A204.1 (cell line): ENCODE data around the gene KRT39.
"Not testable (repeated sequence)": the region's sequence is repeated elsewhere in the genome, so short reads cannot be mapped to it uniquely, and the experiment has no call there.

Experiments used
- FAIRE-seq: peaks from 2 replicates; lab custom pipeline; 2012; peaks lifted over from hg19 to GRCh38; lab: Jason Lieb, UNC

The KRT39 gene

GRCh38 chr17:40937384-40937819 is 29.3 kb downstream of the KRT39 start, which contains the start of gene KRT23:
KRT23 (minus strand) TSS chr17:40937646; CDS start chr17:40936603, 1,043 bp downstream.
- no peak for FAIRE-seq

DNA sequence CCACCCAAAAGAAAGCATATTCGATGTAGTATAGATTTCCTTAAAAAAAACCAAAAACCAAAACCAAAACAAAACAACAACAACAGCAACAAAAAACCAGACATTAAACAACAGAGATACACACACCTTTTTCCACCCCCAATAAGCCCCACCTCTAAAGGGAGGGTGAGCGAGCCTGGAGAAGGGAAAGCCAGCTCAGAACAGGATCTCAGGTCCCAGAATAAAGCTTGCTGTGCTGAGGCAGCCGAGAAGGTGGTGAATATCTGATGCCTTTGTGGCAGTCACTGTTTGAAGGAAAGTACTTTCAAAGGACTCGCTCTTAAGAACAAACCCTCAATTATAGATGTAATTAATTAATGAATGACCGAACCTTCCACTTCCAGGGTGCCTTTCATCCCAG is 29.8 kb downstream of the KRT39 start:
- no peak for FAIRE-seq

GRCh38 chr17:40936437-40936971 is 30.2 kb downstream of the KRT39 start:
- no peak for FAIRE-seq

GRCh38 chr17:40935624-40936023 is 31.1 kb downstream of the KRT39 start:
- FAIRE-seq, result no peak

GRCh38 chr17:40932608-40933007 is 34.1 kb downstream of the KRT39 start:
- no peak for FAIRE-seq

DNA sequence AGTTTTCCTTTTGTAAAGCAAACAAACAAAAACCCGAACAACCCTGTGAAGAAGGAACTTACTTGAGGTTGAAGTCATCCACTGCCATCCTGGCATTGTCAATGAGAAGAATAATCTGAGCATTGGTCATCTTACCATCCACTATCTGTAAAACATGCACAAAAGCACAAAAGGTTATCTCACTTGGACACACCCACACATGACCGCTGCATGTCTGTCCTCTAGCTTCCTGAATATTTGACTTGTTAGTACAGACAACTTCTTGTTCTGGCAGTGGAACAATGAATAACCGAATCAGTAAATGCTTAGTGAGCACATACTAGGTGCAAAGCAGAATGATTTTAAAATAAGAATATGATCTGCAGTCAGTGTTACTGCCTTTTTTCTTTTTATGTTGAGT is 35.4 kb downstream of the KRT39 start:
- no peak for FAIRE-seq

DNA sequence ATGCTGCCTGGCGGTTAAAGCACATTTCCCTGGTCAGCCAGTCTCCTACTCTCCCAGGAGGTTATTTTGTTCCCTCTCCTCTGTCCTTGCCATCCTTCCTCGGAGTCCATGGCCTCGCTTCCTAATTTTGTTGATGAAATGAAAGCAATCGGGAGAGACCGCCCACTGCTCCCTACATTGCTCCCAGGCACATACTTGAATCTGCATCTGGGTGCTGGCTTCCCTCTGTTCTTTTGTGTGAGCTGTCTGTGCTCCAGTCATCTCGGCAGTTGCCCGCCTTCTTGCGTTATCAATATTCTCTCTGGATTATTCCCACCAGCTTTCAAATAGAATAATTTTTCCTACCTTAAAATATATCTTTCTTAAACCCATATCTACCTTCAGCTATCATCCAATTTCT is 40.4 kb downstream of the KRT39 start:
- FAIRE-seq, result no peak

DNA sequence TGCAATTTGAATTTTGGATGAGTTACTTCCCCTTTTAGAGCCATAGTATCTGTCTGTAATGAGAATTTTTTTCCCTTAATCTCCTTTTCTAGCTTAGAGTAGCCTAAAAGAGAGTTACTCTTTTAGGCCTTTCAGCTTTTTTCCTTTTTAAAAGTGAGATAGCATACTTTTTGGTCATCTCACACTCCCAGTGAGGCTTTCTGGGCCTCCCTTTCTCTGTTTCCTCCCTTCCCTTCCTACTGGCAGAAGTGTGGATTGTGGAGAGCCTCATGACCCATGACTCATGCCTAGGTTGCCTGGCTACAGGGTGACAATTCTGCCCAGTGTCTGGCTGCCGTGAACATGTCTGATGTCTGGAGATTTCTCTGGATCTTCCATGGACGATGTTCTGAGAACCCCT is 44.5 kb downstream of the KRT39 start:
- no peak for FAIRE-seq

DNA sequence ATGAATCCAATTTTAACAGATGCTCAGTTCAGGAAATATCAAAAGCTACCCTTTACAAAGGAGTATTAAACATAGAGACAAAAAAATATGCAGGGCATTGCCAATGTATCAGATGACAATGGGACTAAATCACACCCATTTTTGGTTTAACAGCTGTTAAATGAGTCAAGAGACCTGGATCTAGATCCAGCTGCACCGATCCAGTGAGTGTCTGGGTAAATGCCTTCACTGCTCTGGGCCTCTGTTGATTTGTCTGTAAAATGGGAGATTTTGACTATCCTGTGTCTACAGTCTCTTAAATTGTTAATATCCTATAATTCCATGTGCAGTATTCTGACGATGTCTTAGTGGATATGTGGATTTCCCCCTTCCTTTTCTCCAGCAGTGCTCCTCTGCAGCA is 45.7 kb downstream of the KRT39 start:
- FAIRE-seq, result no peak

DNA sequence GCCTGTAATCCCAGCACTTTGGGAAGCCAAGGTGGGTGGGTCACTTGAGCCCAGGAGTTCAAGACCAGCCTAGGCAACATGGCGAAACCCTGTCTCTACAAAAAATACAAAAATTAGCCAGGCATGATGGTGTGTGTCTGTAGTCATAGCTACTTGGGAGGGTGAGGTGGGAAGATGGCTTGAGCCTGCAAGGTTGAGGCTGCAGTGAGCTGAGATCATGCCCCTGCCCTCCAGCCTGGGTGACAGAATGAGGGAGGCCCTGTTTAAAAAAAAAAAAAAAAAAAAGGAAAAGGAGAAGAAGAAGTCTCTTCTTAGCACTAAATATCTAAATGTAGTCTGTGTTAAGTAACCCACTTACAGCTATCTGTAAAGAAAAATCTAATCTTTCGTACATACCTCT is 49.6 kb downstream of the KRT39 start:
- not testable (repeated sequence) for FAIRE-seq

GRCh38 chr17:40916366-40916765 is 50.4 kb downstream of the KRT39 start:
- no peak for FAIRE-seq

DNA sequence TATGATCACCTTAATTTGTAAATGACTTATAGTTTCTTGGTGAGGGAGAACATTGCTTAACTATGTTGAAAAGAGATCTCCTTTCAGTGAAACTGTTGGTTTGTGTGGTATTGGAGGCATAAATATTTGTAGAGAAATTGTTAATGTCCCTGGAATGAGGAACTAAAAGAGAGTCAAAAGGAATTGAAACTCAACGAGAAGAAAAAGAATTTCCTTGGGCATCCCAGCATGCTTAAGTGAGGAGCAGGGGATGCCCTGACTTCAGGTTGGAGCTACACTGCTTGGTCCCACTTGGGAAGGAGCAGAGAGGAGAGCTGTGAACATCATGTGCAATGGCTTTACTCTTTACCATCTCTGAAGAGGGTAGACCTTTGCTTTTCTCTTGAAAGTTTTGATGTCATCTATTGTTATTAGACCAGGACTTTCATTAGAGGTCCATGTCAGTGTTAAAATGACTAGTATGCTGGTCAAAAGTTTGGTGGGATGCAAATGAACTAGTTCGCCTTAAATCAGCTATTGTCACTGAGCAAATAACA is 51.0 kb downstream of the KRT39 start:
- no peak for FAIRE-seq

GRCh38 chr17:40915199-40915661 is 51.5 kb downstream of the KRT39 start:
- FAIRE-seq, result no peak

DNA sequence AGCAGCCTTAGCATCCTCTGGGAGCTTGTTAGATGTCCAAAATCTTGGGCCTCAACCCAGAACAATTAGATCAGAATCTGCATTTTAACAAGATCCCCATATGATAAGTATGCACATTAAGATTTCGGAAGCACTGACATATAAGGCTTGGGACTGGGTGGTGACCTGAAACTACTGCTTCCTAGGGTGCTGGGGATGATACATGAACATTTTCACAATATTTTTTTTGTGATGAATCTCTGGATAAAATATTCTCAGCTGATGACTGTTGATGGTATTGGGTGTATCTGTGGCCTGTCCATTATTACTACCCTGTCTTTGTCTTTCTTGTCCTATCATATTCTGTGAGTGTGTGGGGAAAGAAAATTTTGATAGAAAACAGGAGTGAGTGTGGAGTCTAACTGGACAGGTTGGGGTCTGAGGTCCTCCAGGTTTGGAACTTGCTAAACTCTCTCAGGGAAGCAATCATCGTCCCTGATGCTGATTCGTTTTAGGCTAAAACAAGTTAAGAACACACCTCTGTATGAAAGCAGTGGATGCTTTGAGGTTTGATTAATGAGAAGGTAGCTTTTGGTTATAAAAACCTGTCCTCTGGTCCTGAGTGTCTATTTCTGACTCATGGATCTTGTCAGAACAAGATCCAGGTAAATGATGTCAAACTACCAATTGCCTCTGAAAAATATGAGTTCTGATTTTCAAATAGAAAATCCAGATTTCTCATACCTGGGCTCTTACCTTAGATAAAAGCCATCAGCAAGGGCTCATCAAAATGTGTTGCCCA is 52.5 kb downstream of the KRT39 start:
- no peak for FAIRE-seq

- FAIRE-seq, result no peak
Measured at GRCh38 chr17:40912486-40913210, 54.1 kb downstream of the KRT39 start.

DNA sequence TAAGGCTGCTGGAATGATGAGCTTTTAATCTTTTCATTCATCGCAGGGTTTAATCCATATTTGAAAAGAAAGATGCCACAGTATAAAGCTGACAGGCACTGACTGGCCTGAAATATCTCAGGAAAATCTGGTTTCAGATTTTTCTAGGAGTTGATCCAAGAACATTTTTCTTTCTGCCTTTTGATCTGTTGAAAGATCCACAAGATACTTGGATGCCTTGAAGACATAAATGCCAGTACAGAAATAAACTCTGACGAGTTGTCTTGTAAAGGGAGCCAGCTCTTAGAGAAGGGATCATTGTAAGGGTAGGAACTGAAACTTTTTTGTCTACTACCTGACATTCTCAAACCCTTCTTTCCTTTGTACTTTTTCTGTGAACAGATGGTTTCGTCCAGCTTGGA is 56.3 kb downstream of the KRT39 start:
- no peak for FAIRE-seq

GRCh38 chr17:40909755-40910154 is 57.0 kb downstream of the KRT39 start:
- no peak for FAIRE-seq

- peak; percentile 58 for FAIRE-seq
Measured at GRCh38 chr17:40909351-40909750, 57.4 kb downstream of the KRT39 start.
